Tibial nerve (tissue), 3 donors: Measurements from ENCODE around the gene PPP4R3B.

Experiments
- EP300 ChIP-seq, 2 donors: sonication (generic); formaldehyde crosslinking; IDR thresholded peaks; one replicate each; pipeline ENCODE4 v1.6.1; 2017; ENCODE audit warnings: antibody characterized with exemption in 2 of 2, mild to moderate bottlenecking in 1 of 2
- POLR2A ChIP-seq, 2 donors: fragments of 450-650 bp; IDR thresholded peaks; one replicate each; pipeline ENCODE4 v1.6.1; 2017; ENCODE audit warnings: antibody characterized with exemption in 2 of 2, mild to moderate bottlenecking in 2 of 2, moderate library complexity in 2 of 2

DNA sequence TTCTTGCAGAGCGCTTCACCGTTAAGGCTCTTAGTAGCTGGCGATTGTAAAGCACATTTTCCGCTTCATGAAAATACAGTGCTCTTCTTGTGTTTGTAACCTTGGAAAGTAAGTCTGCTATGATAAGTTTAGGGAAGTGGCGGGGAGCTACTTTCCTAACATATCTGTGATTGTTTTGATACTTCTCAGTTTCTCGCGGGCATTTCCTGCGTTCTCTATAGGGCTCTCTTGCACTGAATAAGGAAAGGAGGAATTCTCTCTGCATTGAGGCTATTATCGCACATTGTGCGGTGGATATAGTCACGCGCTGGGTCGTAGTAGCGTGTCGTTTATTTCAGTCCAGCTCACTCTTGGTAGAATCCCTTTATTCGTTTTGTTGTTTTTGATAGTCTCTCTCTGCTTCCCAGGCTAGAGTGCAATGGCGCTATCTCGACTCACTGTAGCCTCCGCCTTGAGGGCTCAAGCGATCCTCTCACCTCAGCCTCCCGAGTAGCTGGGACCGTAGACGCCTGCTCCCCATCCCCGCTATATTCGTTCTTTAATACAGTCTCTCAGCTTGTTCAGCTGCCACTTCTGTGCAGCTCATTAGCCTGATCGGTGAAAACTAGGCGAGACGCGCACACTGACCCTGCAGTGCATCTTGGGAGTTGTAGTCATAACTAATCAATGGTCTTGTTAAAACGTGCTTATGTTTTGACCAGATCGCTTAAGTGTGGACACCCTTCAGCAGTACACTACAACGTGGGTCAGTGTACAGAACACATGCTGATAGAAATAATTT lies 1.0 kb upstream of the PPP4R3B start:
- no peak for TF ChIP-seq POLR2A (IDR thresholded peaks at IDR 0.05)
- peak in 1 of 2 donors; percentile 60 for TF ChIP-seq EP300 (IDR thresholded peaks at IDR 0.05)
